ENCODE data around the gene VAV1.

DNA sequence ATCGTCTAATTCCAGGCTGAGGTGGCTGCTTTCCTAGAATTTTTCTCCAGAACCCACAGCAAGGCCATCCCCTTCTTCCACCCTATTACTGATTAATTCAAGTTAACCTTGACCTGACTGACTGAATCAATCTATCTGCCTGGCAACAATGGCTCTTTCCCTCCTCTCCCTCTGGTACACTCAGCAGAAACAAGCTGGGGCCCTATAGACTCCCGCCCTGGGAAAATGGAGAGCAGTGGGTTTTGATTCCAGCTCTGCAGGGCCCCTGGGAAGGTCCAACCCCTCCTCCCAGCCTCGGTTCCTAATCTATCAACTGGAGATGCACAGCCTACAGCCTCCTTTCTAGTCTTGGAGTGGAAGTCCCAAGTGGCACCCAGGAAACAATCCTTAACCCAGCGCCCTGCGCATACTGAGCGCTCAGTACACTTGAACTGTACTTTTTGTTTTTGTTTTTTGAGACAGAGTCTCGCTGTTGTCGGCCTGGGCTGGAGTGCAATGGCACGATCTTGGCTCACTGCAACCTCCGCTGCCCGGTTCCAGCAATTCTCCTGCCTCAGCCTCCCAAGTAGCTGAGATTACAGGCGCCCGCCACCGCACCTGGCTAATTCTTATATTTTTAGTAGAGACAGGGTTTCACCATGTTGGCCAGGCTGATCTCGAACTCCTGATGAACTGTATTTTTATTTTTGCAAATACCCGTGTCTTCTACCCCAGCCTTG lies 46.8 kb upstream of the VAV1 start:
- TF ChIP-seq, protein P1, sequence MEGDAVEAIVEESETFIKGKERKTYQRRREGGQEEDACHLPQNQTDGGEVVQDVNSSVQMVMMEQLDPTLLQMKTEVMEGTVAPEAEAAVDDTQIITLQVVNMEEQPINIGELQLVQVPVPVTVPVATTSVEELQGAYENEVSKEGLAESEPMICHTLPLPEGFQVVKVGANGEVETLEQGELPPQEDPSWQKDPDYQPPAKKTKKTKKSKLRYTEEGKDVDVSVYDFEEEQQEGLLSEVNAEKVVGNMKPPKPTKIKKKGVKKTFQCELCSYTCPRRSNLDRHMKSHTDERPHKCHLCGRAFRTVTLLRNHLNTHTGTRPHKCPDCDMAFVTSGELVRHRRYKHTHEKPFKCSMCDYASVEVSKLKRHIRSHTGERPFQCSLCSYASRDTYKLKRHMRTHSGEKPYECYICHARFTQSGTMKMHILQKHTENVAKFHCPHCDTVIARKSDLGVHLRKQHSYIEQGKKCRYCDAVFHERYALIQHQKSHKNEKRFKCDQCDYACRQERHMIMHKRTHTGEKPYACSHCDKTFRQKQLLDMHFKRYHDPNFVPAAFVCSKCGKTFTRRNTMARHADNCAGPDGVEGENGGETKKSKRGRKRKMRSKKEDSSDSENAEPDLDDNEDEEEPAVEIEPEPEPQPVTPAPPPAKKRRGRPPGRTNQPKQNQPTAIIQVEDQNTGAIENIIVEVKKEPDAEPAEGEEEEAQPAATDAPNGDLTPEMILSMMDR (IDR thresholded peaks at IDR 0.05; ENCODE audit: extremely low read depth in 1 of 2, insufficient read depth in 1 of 2, low read depth in 1 of 2, low read length in 2 of 2): no peak
- no peak for TF ChIP-seq POLR2AphosphoS5 (IDR thresholded peaks at IDR 0.05; ENCODE audit: insufficient read depth, low read depth, low read length)
- TF ChIP-seq POLR2A (IDR thresholded peaks at IDR 0.05; ENCODE audit: low read depth, low read length): no peak
- TF ChIP-seq FOS (IDR thresholded peaks at IDR 0.05; ENCODE audit: borderline replicate concordance, insufficient read depth, low read length): no peak
- no peak for TF ChIP-seq EZH2 (IDR thresholded peaks at IDR 0.05; ENCODE audit: borderline replicate concordance, low read depth, low read length, severe bottlenecking)
- TF ChIP-seq MYC (IDR thresholded peaks at IDR 0.05; ENCODE audit: low read depth, low read length): no peak
- no peak for TF ChIP-seq MAX (IDR thresholded peaks at IDR 0.05; ENCODE audit: insufficient read depth, insufficient read length)
- no peak for TF ChIP-seq JUN (IDR thresholded peaks at IDR 0.05; ENCODE audit: borderline replicate concordance, insufficient read depth, insufficient read length, low read depth)
